DMS53 treated with DMSO at 0.1 percent for 48 hours (cell line): Measurements from ENCODE around the gene KSR2.

ENCODE experiments used
- DNase-seq: peaks from one replicate; lab custom pipeline; 2025; ENCODE audit not compliant: unreplicated experiment; lab: John Stamatoyannopoulos, UW

Gene KSR2

GRCh38 chr12:117472983-117473382, 495.8 kb downstream of the KSR2 start:
- no peak for DNase-seq

- DNase-seq = no peak
Observed at GRCh38 chr12:117470804-117471203, 498.0 kb downstream of the KSR2 start.

GRCh38 chr12:117469883-117470483, 498.8 kb downstream of the KSR2 start:
- no peak for DNase-seq

GRCh38 chr12:117468016-117468415, 500.8 kb downstream of the KSR2 start:
- DNase-seq = peak; percentile 88

- DNase-seq = peak; percentile 33
Observed at GRCh38 chr12:117467588-117467987, 501.2 kb downstream of the KSR2 start.

GRCh38 chr12:117466677-117467362, 502.0 kb downstream of the KSR2 start:
- DNase-seq = peak; percentile 72

GRCh38 chr12:117461732-117462131, 507.1 kb downstream of the KSR2 start:
- DNase-seq = no peak

GRCh38 chr12:117459229-117459628, 509.6 kb downstream of the KSR2 start:
- no peak for DNase-seq

GRCh38 chr12:117457189-117457588, 511.6 kb downstream of the KSR2 start:
- no peak for DNase-seq

- DNase-seq = no peak
Observed at GRCh38 chr12:117456076-117456475, 512.7 kb downstream of the KSR2 start.

GRCh38 chr12:117453961-117454360, 514.8 kb downstream of the KSR2 start:
- no peak for DNase-seq

GRCh38 chr12:117452112-117452511, 516.7 kb downstream of the KSR2 start:
- DNase-seq = no peak

GRCh38 chr12:117450209-117450608, 518.6 kb downstream of the KSR2 start:
- DNase-seq = no peak

GRCh38 chr12:117447665-117448366, 521.0 kb downstream of the KSR2 start:
- DNase-seq = no peak

GRCh38 chr12:117444781-117445180, 524.0 kb downstream of the KSR2 start:
- no peak for DNase-seq

- no peak for DNase-seq
Observed at GRCh38 chr12:117441751-117442150, 527.0 kb downstream of the KSR2 start.

GRCh38 chr12:117440384-117440783, 528.4 kb downstream of the KSR2 start:
- no peak for DNase-seq

GRCh38 chr12:117439531-117440001, 529.2 kb downstream of the KSR2 start:
- DNase-seq = no peak

- DNase-seq = no peak
Observed at GRCh38 chr12:117438809-117439208, 530.0 kb downstream of the KSR2 start.

- no peak for DNase-seq
Observed at GRCh38 chr12:117437516-117438255, 531.1 kb downstream of the KSR2 start.

GRCh38 chr12:117433878-117434277, 534.9 kb downstream of the KSR2 start:
- DNase-seq = no peak
